Type B pancreatic cell (in vitro differentiated cells): ENCODE measurements around the gene TRIM34. TPM values are rescaled to one million over a fixed set of nuclear protein-coding genes. Genes with fewer than 3 reads are reported as not detected.
"Not testable (repeated sequence)": the region's sequence is repeated elsewhere in the genome, so short reads cannot be mapped to it uniquely, and the experiment has no call there.

Experiments
- DNase-seq: peaks from one replicate; pipeline ENCODE4 v3.0.0; 2021; ENCODE audit warnings: mixed read lengths; ENCODE audit not compliant: unreplicated experiment; ENCODE audit errors: extremely low spot score
- H3K27ac Mint-ChIP-seq: 2 replicates; pipeline ENCODE4 v1.8.0; 2021; ENCODE audit warnings: mild to moderate bottlenecking, mixed read lengths
- H3K27me3 Mint-ChIP-seq: 2 replicates; pipeline ENCODE4 v1.8.0; 2021; ENCODE audit warnings: mixed read lengths
- H3K36me3 Mint-ChIP-seq: 2 replicates; pipeline ENCODE4 v1.8.0; 2021; ENCODE audit warnings: mixed read lengths
- H3K4me1 Mint-ChIP-seq: one replicate; pipeline ENCODE4 v1.8.0; 2021; ENCODE audit warnings: mixed read lengths; ENCODE audit not compliant: unreplicated experiment
- H3K4me3 Mint-ChIP-seq: 2 replicates; pipeline ENCODE4 v1.8.0; 2021; ENCODE audit warnings: mild to moderate bottlenecking, mixed read lengths
- H3K9me3 Mint-ChIP-seq: 2 replicates; pipeline ENCODE4 v1.8.0; 2021; ENCODE audit warnings: mixed read lengths
- total RNA-seq: library from RNA; stranded (reverse); gene quantifications from 2 replicates; pipeline ENCODE4 v1.2.1, GENCODE V29; 2021; ENCODE audit warnings: low replicate concordance
- TF ChIP-seq, protein P1 (sequence below): fragments of 200-600 bp; sonication (generic); conservative IDR thresholded peaks from 2 replicates; pipeline ENCODE4 v1.5.0; 2021; ENCODE audit warnings: antibody characterized with exemption, mild to moderate bottlenecking

TRIM34 gene
- total RNA-seq, 1 donor from 2014 or later = 2.4 TPM

DNA sequence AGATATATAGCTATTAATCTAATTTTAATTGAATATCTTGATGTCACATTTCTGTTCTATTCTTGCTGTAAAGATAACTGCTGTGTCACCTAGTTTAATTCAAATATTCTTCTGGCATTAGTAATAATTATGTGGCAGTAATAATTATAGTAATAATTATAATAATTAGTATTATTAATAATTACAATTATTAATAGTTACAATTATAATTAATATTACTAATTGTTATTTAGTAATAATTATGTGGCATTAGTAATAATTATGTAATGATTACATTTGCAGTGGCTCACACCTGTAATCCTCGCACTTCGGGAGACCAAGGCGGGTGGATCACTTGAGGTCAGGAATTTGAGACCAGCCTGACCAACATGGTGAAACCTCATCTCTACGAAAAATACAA is 61.6 kb downstream of the TRIM34 start:
- no peak for DNase-seq
- Mint-ChIP-seq H3K9me3 (no peaks in the 10 kb centered on the region), H3K27me3 (no peaks in the 10 kb centered on the region), H3K36me3 (peaks cover 7% of the 10 kb centered on the region), H3K4me3 (no peak overlapping the region), H3K4me1 (peaks cover 33% of the 10 kb centered on the region), H3K27ac (no peak overlapping the region)
- TF ChIP-seq, protein P1, sequence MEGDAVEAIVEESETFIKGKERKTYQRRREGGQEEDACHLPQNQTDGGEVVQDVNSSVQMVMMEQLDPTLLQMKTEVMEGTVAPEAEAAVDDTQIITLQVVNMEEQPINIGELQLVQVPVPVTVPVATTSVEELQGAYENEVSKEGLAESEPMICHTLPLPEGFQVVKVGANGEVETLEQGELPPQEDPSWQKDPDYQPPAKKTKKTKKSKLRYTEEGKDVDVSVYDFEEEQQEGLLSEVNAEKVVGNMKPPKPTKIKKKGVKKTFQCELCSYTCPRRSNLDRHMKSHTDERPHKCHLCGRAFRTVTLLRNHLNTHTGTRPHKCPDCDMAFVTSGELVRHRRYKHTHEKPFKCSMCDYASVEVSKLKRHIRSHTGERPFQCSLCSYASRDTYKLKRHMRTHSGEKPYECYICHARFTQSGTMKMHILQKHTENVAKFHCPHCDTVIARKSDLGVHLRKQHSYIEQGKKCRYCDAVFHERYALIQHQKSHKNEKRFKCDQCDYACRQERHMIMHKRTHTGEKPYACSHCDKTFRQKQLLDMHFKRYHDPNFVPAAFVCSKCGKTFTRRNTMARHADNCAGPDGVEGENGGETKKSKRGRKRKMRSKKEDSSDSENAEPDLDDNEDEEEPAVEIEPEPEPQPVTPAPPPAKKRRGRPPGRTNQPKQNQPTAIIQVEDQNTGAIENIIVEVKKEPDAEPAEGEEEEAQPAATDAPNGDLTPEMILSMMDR = no peak

DNA sequence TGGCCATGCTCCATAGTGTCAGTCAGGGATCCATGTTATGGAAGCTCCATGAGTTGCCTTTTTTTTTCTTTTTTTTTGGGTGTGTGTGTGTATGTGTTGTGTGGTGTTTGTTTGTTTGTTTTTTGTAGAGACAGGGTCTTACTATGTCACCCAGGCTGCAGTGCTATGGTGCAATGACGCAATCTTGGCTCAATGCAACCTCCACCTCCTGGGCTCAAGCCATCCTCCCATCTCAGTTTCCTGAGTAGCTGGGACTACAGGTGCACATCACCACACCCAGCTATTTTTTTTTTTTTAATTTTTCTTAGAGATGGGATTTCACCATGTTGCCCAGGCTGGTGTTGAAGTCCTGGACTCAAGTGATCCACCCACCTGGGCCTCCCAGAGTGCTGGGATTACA is 63.7 kb downstream of the TRIM34 start:
- H3K27me3 Mint-ChIP-seq = no peaks in the 10 kb centered on the region
- H3K27ac Mint-ChIP-seq = no peak overlapping the region
- H3K4me1 Mint-ChIP-seq = peaks cover 30% of the 10 kb centered on the region
- peaks cover 5% of the 10 kb centered on the region for H3K36me3 Mint-ChIP-seq
- TF ChIP-seq, protein P1 = no peak
- no peak for DNase-seq
- no peak overlapping the region for H3K4me3 Mint-ChIP-seq
- no peaks in the 10 kb centered on the region for H3K9me3 Mint-ChIP-seq

DNA sequence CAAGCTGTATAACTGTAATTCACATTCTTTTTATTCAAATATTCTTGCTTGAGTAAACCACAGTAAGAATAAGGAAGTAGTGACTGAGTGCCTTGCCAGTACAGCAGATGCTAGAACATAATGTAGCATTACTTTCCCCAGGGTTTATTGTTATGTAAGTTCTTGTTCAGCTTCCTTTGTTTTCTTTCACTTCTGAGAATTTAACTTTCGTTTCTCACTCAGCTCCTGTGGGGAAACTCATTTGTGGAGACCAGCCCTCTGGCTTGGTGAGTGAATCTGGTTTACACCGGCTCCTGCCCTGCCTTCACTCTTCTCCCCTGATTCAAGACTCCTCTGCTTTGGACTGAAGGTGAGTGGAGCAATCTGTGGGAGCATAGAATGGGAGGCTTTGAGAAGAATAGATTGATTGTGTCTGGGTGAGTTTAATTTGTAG is 64.8 kb downstream of the TRIM34 start, which contains the start of gene TRIM22:
Gene TRIM22 (plus strand): TSS at position 240 of the 433 bp plus-strand sequence. CDS start 6,443 bp downstream, outside the sequence.
- no peaks in the 10 kb centered on the region for H3K27me3 Mint-ChIP-seq
- H3K36me3 Mint-ChIP-seq = no peaks in the 10 kb centered on the region
- H3K4me1 Mint-ChIP-seq = peaks cover 20% of the 10 kb centered on the region
- H3K27ac Mint-ChIP-seq = peak within 1 kb of the TSS; percentile 92
- DNase-seq = no peak
- TF ChIP-seq, protein P1 = no peak
- peak within 1 kb of the TSS; percentile 84 for H3K4me3 Mint-ChIP-seq
- H3K9me3 Mint-ChIP-seq = no peaks in the 10 kb centered on the region

DNA sequence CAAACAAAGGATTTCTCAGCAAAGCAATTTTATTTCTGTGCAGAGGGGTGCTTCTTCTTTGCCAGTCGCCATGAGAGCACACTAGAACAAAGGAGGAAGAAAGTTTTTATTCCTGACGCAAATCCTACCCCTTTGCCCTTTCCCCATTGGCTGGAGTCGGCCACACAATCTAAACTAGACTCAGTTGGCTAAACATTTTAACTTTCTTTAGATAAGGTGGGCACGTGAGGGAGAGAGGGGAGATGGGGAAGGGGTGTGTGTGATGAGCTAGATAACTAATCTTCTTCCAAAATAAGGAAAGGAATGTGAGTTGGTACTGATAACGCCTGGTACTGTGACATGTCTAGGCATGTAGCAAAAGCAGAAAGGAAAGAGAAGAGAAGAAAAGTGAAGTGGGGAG is 65.4 kb downstream of the TRIM34 start:
- H3K4me1 Mint-ChIP-seq = peaks cover 13% of the 10 kb centered on the region
- H3K27ac Mint-ChIP-seq = peak overlapping the region; percentile 92
- peak overlapping the region; percentile 84 for H3K4me3 Mint-ChIP-seq
- no peak for DNase-seq
- TF ChIP-seq, protein P1 = no peak
- H3K27me3 Mint-ChIP-seq = no peaks in the 10 kb centered on the region
- no peaks in the 10 kb centered on the region for H3K36me3 Mint-ChIP-seq
- no peaks in the 10 kb centered on the region for H3K9me3 Mint-ChIP-seq

DNA sequence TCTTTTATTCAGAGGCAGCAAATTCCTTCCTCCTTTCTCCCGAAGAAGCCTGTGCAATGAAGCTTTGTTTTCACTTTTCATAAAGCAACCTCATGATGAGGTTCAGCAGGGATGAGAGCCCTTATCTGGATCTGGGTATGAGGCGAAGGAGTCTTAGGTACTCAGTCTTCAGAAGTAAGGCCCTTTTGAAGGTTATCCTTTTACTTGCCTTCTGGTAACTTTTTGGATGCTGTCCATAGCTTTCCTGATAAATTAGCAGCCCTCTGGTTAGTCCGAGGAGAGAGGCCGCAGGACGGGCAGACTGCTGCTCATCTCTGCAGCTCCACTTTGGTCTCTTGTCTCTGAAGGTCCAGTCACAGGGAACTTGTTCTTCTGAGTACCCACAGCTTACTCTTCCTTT is 65.9 kb downstream of the TRIM34 start:
- H3K4me3 Mint-ChIP-seq = peak overlapping the region; percentile 84
- peaks cover 12% of the 10 kb centered on the region for H3K4me1 Mint-ChIP-seq
- no peaks in the 10 kb centered on the region for H3K27me3 Mint-ChIP-seq
- H3K27ac Mint-ChIP-seq = peak overlapping the region; percentile 92
- TF ChIP-seq, protein P1 = no peak
- H3K36me3 Mint-ChIP-seq = no peaks in the 10 kb centered on the region
- no peaks in the 10 kb centered on the region for H3K9me3 Mint-ChIP-seq
- DNase-seq = no peak

DNA sequence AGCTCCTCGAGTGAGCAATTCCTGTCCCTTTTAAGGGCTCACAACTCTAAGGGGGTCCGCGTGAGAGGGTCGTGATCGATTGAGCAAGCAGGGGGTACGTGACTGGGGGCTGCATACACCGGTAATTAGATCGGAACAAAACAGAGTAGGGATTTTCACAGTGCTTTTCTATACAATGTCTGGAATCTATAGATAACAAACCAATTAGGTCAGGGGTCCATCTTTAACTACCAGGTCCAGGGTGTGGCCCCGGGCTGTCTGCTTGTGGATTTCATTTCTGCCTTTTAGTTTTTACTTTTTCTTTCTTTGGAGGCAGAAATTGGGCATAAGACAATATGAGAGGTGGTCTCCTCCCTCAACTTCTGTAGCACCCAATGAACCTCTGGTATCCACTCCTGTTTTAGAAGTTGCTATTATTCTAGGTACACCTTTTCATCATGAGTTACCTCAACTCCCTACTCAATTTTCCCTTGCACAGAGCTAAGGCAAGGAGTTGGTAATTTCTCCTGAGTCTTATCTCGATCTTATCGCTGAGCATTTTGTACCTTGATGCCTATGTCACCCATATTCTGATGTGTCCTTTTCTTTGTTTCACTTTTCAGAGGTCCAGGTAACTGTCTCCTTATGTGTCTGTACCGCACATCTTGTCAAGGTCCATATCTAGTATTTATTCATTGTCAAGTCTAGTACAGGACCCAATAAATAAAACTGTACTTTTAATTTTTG is 66.6 kb downstream of the TRIM34 start:
- peak overlapping the region; percentile 92 for H3K27ac Mint-ChIP-seq
- H3K27me3 Mint-ChIP-seq, H3K36me3 Mint-ChIP-seq, DNase-seq, H3K9me3 Mint-ChIP-seq: not testable (repeated sequence)
- peak overlapping the region; percentile 84 for H3K4me3 Mint-ChIP-seq
- H3K4me1 Mint-ChIP-seq = peaks cover 12% of the 10 kb centered on the region
